Measurements from ENCODE around the gene ZNF316. TPM values are rescaled to one million over a fixed set of nuclear protein-coding genes. Genes with fewer than 3 reads are reported as not detected.

The ZNF316 gene
- total RNA-seq, 1 donor from 2014 or later = 59.7 TPM

DNA sequence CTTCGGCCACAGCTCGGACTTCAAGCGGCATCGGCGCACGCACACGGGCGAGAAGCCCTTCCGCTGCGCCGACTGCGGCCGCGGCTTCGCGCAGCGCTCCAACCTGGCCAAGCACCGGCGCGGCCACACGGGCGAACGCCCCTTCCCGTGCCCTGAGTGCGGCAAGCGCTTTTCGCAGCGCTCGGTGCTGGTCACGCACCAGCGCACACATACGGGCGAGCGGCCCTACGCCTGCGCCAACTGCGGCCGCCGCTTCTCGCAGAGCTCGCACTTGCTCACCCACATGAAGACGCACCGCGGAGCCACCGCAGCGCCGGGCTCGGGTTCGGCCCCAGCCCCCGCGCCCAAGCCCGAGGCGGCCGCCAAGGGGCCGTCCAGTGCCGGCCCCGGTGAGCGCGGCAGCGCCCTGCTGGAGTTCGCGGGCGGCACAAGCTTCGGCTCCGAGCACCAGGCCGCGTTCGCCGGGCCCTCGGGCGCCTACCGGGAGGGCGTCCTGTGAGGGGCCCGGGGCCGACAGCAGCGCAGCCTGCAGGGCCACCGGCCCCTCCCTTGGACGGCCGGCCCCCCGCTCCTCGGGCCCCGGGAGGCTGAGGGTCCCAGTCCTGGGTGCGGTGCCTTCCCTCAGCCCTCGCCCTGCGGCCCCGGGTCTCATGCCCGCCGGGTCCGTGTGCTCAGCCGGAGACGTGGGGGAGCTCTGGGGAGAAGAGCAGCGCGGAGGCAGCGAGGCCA is 17.2 kb downstream of the ZNF316 start:
- TF ChIP-seq, protein P1, sequence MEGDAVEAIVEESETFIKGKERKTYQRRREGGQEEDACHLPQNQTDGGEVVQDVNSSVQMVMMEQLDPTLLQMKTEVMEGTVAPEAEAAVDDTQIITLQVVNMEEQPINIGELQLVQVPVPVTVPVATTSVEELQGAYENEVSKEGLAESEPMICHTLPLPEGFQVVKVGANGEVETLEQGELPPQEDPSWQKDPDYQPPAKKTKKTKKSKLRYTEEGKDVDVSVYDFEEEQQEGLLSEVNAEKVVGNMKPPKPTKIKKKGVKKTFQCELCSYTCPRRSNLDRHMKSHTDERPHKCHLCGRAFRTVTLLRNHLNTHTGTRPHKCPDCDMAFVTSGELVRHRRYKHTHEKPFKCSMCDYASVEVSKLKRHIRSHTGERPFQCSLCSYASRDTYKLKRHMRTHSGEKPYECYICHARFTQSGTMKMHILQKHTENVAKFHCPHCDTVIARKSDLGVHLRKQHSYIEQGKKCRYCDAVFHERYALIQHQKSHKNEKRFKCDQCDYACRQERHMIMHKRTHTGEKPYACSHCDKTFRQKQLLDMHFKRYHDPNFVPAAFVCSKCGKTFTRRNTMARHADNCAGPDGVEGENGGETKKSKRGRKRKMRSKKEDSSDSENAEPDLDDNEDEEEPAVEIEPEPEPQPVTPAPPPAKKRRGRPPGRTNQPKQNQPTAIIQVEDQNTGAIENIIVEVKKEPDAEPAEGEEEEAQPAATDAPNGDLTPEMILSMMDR (IDR thresholded peaks at IDR 0.05; ENCODE audit: unreplicated experiment) = no peak
- no peak overlapping the region for H3K27ac Mint-ChIP-seq
- H3K36me3 Mint-ChIP-seq (ENCODE audit: insufficient read depth) = peaks cover 32% of the 10 kb centered on the region
- H3K9me3 Mint-ChIP-seq (ENCODE audit: low read depth) = no peaks in the 10 kb centered on the region
- DNase-seq (ENCODE audit: low spot score, unreplicated experiment) = no peak
- no peaks in the 10 kb centered on the region for H3K27me3 Mint-ChIP-seq
- no peak overlapping the region for H3K4me3 Mint-ChIP-seq (ENCODE audit: low read depth)
- H3K4me1 Mint-ChIP-seq (ENCODE audit: low read depth) = peaks cover 1% of the 10 kb centered on the region

DNA sequence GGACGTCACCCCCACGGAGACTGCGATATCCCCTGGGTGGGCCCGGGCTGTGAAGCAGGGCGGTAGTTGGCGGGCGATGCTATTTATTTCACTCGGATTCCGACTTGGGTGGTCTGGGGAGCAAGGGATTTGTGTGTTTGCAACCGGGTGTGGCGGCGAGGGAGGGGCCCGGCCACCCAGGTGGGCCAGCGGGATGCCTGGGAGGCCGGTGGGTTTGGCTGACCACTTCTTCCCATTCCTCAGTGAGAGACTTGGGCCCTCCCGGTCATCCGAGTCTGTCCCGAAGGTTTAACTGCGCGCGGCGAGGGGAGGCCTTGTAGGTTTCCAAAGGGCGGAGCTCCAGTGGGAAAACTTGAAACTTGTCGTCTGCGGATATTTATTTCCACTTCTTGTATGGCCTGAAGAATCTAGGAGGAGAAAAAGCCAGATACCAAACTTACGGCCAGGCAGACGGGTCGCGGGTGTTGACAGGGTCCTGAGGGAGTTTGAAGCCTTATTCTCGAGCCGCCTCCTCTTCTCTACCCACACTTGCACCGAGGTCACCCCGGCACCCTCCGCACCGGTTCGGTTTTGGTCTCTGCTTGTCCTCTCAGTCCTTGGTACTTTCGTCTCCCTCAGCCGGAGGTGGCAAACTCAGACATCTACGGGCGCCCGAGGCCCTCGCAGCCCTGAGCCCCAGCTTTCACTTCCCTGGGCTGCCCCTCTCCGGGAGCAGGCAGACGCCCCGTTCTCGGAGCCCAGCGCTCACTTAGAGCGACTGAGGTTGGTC is 17.9 kb downstream of the ZNF316 start:
- TF ChIP-seq, protein P1 (IDR thresholded peaks at IDR 0.05; ENCODE audit: unreplicated experiment) = no peak
- peaks cover 5% of the 10 kb centered on the region for H3K4me1 Mint-ChIP-seq (ENCODE audit: low read depth)
- H3K9me3 Mint-ChIP-seq (ENCODE audit: low read depth) = no peaks in the 10 kb centered on the region
- peak overlapping the region; percentile 94 for H3K27ac Mint-ChIP-seq
- peaks cover 30% of the 10 kb centered on the region for H3K36me3 Mint-ChIP-seq (ENCODE audit: insufficient read depth)
- no peak for DNase-seq (ENCODE audit: low spot score, unreplicated experiment)
- no peaks in the 10 kb centered on the region for H3K27me3 Mint-ChIP-seq
- no peak overlapping the region for H3K4me3 Mint-ChIP-seq (ENCODE audit: low read depth)

- TF ChIP-seq, protein P1 (IDR thresholded peaks at IDR 0.05; ENCODE audit: unreplicated experiment) = no peak
- Mint-ChIP-seq H3K27ac (peak overlapping the region; percentile 94), H3K4me1 (ENCODE audit: low read depth) (peaks cover 5% of the 10 kb centered on the region), H3K4me3 (ENCODE audit: low read depth) (no peak overlapping the region), H3K27me3 (no peaks in the 10 kb centered on the region), H3K36me3 (ENCODE audit: insufficient read depth) (peaks cover 22% of the 10 kb centered on the region), H3K9me3 (ENCODE audit: low read depth) (no peaks in the 10 kb centered on the region)
- DNase-seq (ENCODE audit: low spot score, unreplicated experiment) = no peak
Observed at GRCh38 chr7:6655636-6656385, 18.7 kb downstream of the ZNF316 start.

DNA sequence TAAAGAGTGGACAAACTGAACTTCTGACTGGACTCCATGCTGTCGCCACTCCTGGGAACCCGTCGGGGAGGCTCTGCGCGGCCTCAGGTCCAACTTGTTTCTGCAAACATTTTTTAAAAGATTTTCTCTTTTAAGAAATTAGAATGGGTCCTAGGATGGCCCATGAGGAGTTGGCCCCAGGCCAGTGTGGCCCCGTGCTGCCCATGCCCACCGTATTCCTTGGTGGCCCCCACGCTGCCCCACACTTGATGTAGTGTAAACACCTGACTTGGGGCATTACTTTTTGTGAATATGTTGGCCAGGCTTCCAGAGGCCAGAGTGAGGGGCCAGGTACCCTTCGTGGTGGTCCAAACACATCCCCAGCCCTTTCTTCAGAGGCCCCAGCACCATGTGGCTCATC is 19.3 kb downstream of the ZNF316 start:
- Mint-ChIP-seq H3K4me1 (ENCODE audit: low read depth) (peaks cover 5% of the 10 kb centered on the region), H3K9me3 (ENCODE audit: low read depth) (no peaks in the 10 kb centered on the region), H3K36me3 (ENCODE audit: insufficient read depth) (peaks cover 16% of the 10 kb centered on the region), H3K4me3 (ENCODE audit: low read depth) (no peak overlapping the region), H3K27me3 (peaks cover 4% of the 10 kb centered on the region), H3K27ac (no peak overlapping the region)
- DNase-seq (ENCODE audit: low spot score, unreplicated experiment) = no peak
- TF ChIP-seq, protein P1 (IDR thresholded peaks at IDR 0.05; ENCODE audit: unreplicated experiment) = no peak
